Thyroid gland (tissue), 4 donors: Measurements from ENCODE around the gene PLB1.

Experiments
- CTCF ChIP-seq, 6 experiments: fragments of 200-600 bp in 3 of 6; fragments of 450-650 bp in 3 of 6; sonication (generic) in 3 of 6; IDR thresholded peaks; one replicate each; pipeline ENCODE4 v1.5.1; 2016 to 2019; ENCODE audit warnings: antibody characterized with exemption in 6 of 6, mild to moderate bottlenecking in 2 of 6, inconsistent platforms in 1 of 6, moderate library complexity in 1 of 6
- POLR2A ChIP-seq, 2 donors: fragments of 450-650 bp; IDR thresholded peaks; one replicate each; pipeline ENCODE4 v1.6.1; 2017; ENCODE audit warnings: antibody characterized with exemption in 2 of 2, mild to moderate bottlenecking in 2 of 2, moderate library complexity in 1 of 2

GRCh38 chr2:28664120-28664842, 168.4 kb downstream of the PLB1 start:
- TF ChIP-seq CTCF (IDR thresholded peaks at IDR 0.05): no peak
- no peak for TF ChIP-seq POLR2A (IDR thresholded peaks at IDR 0.05)
